Mesenchymal stem cell (in vitro differentiated cells and primary cell): ENCODE data around the gene MAP6D1.

Experiments used
- DNase-seq: peaks from one replicate; pipeline ENCODE4 v3.0.0-alpha.2; 2013
- H2AFZ ChIP-seq: one replicate; pipeline ENCODE4 v1.6.1; 2013; ENCODE audit warnings: low read depth, mild to moderate bottlenecking, control low read depth, inconsistent platforms, low read length, moderate library complexity
- H2AK5ac ChIP-seq: 2 replicates; pipeline ENCODE4 v1.6.1; 2013; ENCODE audit warnings: low read length, moderate library complexity, mild to moderate bottlenecking, inconsistent platforms; ENCODE audit not compliant: severe bottlenecking
- H2BK120ac ChIP-seq: one replicate; pipeline ENCODE4 v1.6.1; 2013; ENCODE audit warnings: low read depth, mild to moderate bottlenecking, inconsistent platforms, low read length, moderate library complexity
- H2BK12ac ChIP-seq, 2 experiments: one replicate each; pipeline ENCODE4 v1.6.1; 2013; ENCODE audit warnings: inconsistent platforms in 2 of 2, low read length in 2 of 2, mild to moderate bottlenecking in 2 of 2, moderate library complexity in 2 of 2, control low read depth in 1 of 2
- H2BK15ac ChIP-seq: one replicate; pipeline ENCODE4 v1.6.1; 2013; ENCODE audit warnings: mild to moderate bottlenecking, low read depth, inconsistent platforms; ENCODE audit not compliant: poor library complexity, severe bottlenecking
- H2BK5ac ChIP-seq: 2 replicates; pipeline ENCODE4 v1.6.1; 2013; ENCODE audit warnings: low read depth, mild to moderate bottlenecking, low read length, control low read depth, inconsistent platforms; ENCODE audit not compliant: poor library complexity, severe bottlenecking
- H3K14ac ChIP-seq, 2 experiments: one replicate each; pipeline ENCODE4 v1.6.1; 2013; ENCODE audit warnings: inconsistent platforms in 2 of 2, low read length in 2 of 2, control low read depth in 1 of 2, mild to moderate bottlenecking in 1 of 2, moderate library complexity in 1 of 2
- H3K18ac ChIP-seq, 2 experiments: one replicate each; pipeline ENCODE4 v1.6.1; 2013; ENCODE audit warnings: inconsistent platforms in 2 of 2, low read length in 2 of 2, control low read depth in 1 of 2, low read depth in 1 of 2, mild to moderate bottlenecking in 1 of 2
- H3K23ac ChIP-seq, 2 experiments: one replicate each; pipeline ENCODE4 v1.6.1; 2013; ENCODE audit warnings: inconsistent platforms in 2 of 2, low read length in 2 of 2, mild to moderate bottlenecking in 2 of 2, moderate library complexity in 2 of 2, control low read depth in 1 of 2
- H3K27ac ChIP-seq: 2 replicates; pipeline ENCODE4 v1.5.1; 2013; ENCODE audit warnings: mild to moderate bottlenecking, moderate library complexity, low read length, control low read depth, inconsistent platforms; ENCODE audit not compliant: poor library complexity, severe bottlenecking
- H3K27me3 ChIP-seq, 2 experiments: 2 replicates each; pipeline versions ENCODE4 v1.6.1 to v1.7.0; 2013; ENCODE audit warnings: low read length in 2 of 2, mild to moderate bottlenecking in 2 of 2, moderate library complexity in 2 of 2, control low read depth in 1 of 2, inconsistent platforms in 1 of 2; ENCODE audit not compliant: control insufficient read depth in 1 of 2, insufficient read depth in 1 of 2
- H3K36me3 ChIP-seq, 2 experiments: 2 replicates each; pipeline versions ENCODE4 v1.6.1 to v1.7.0; 2013; ENCODE audit warnings: low read length in 2 of 2, control low read depth in 1 of 2, inconsistent platforms in 1 of 2, low read depth in 1 of 2, mild to moderate bottlenecking in 1 of 2; ENCODE audit not compliant: insufficient read depth in 2 of 2, control insufficient read depth in 1 of 2
- H3K4ac ChIP-seq, 2 experiments: one replicate each; pipeline ENCODE4 v1.6.1; 2013; ENCODE audit warnings: inconsistent platforms in 2 of 2, low read length in 2 of 2, mild to moderate bottlenecking in 2 of 2, moderate library complexity in 2 of 2, control low read depth in 1 of 2, low read depth in 1 of 2
- H3K4me1 ChIP-seq: 2 replicates; pipeline ENCODE4 v1.6.1; 2013; ENCODE audit warnings: low read depth, low read length, control low read depth; ENCODE audit not compliant: control insufficient read depth, insufficient read depth
- H3K4me2 ChIP-seq: 2 replicates; pipeline ENCODE4 v1.6.1; 2013; ENCODE audit warnings: low read length, mild to moderate bottlenecking, inconsistent platforms; ENCODE audit not compliant: poor library complexity, severe bottlenecking
- H3K4me3 ChIP-seq, 2 experiments: 2 replicates each; pipeline versions ENCODE4 v1.5.1 to v1.7.0; 2013; ENCODE audit warnings: low read length in 2 of 2, mild to moderate bottlenecking in 2 of 2, control low read depth in 1 of 2, low read depth in 1 of 2; ENCODE audit not compliant: insufficient read depth in 1 of 2
- H3K79me1 ChIP-seq: replicated peaks from 2 replicates; pipeline ENCODE4 v1.6.1; 2013; ENCODE audit warnings: mild to moderate bottlenecking, control low read depth, low read length, inconsistent platforms; ENCODE audit not compliant: poor library complexity, severe bottlenecking
- H3K9ac ChIP-seq: 2 replicates; pipeline ENCODE4 v1.7.0; 2013; ENCODE audit warnings: mild to moderate bottlenecking, low read length, moderate library complexity
- H3K9me3 ChIP-seq: 2 replicates; pipeline ENCODE4 v1.7.0; 2013; ENCODE audit warnings: mild to moderate bottlenecking, low read length; ENCODE audit not compliant: control insufficient read depth
- H4K8ac ChIP-seq: one replicate; pipeline ENCODE4 v1.6.1; 2013; ENCODE audit warnings: inconsistent platforms, mild to moderate bottlenecking, low read length, moderate library complexity
- H4K91ac ChIP-seq: one replicate; pipeline ENCODE4 v1.6.1; 2013; ENCODE audit warnings: mild to moderate bottlenecking, low read length, inconsistent platforms
- whole genome bisulfite sequencing: methylation state at CpG from one replicate; pipeline ENCODE4 v1.1.7; 2013; ENCODE audit warnings: mixed read lengths; 5-methylcytosine and 5-hydroxymethylcytosine counted together

Gene MAP6D1

DNA sequence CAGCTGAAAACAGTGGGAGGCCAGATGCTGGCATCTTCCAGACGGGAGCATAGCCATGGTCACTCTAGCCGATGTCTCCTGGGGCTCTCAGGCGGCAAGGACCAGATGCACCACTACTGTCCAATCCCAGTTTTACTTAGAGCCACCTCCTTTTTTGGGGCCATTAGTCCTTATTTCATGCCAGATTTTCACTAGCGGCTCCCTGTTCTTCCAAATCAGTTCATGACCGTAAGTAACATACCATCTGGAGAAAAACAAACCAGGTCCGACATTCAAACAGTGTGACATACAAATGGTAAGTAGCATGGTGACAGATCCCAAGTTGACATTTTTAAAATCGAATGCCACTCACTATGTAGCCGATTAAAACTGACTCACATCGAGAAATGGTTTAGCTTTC is 4.1 kb upstream of the MAP6D1 start:
- Histone ChIP-seq H3K4ac (no peak overlapping the region), H3K36me3 (peaks cover 44 to 52% of the 10 kb centered on the region in 2 experiments), H4K91ac (no peak overlapping the region), H2BK5ac (no peak overlapping the region), H3K18ac (no peak overlapping the region), H2BK12ac (no peak overlapping the region), H3K9ac (no peak overlapping the region), H3K23ac (no peak overlapping the region), H2BK15ac (no peak overlapping the region), H3K79me1 (peaks cover 9% of the 10 kb centered on the region), H3K27me3 (no peaks in the 10 kb centered on the region), H2BK120ac (no peak overlapping the region), H3K4me2 (no peak overlapping the region), H4K8ac (no peak overlapping the region), H2AK5ac (no peak overlapping the region), H3K14ac (no peak overlapping the region), H3K4me3 (no peak overlapping the region), H2AFZ (no peak overlapping the region), H3K27ac (no peak overlapping the region), H3K9me3 (no peaks in the 10 kb centered on the region), H3K4me1 (peaks cover 10% of the 10 kb centered on the region)
- DNase-seq: no peak
- WGBS: 97% methylated on average over 6 of the region's 9 CpGs

DNA sequence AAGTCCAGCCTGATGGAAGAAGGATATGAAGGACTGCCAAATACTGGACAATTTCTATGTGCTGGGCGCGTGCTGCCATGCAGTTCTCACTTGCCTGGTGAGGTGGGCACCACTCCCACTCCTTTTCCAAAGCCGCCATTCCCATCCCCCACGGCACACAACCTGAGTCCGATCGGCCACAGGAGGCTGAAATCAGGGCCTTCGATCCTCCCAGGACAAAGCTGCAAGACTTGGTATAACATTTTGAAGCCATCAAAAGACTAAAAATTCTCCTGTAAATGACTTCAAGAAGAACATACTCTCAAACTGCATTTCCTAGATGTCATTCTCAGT is 3.1 kb upstream of the MAP6D1 start:
- Histone ChIP-seq H2BK12ac (no peak overlapping the region), H3K4me1 (peaks cover 11% of the 10 kb centered on the region), H2BK120ac (no peak overlapping the region), H3K4ac (no peak overlapping the region), H3K27me3 (no peaks in the 10 kb centered on the region), H3K9ac (no peak overlapping the region), H3K79me1 (peaks cover 9% of the 10 kb centered on the region), H3K14ac (no peak overlapping the region), H3K9me3 (no peaks in the 10 kb centered on the region), H3K18ac (no peak overlapping the region), H3K27ac (no peak overlapping the region), H3K23ac (no peak overlapping the region), H2AFZ (no peak overlapping the region), H3K4me3 (no peak overlapping the region), H3K4me2 (no peak overlapping the region), H3K36me3 (peaks cover 36 to 46% of the 10 kb centered on the region in 2 experiments), H4K8ac (no peak overlapping the region), H2AK5ac (no peak overlapping the region), H4K91ac (no peak overlapping the region), H2BK15ac (no peak overlapping the region), H2BK5ac (no peak overlapping the region)
- 97% methylated on average over 7 of the region's 7 CpGs for WGBS
- no peak for DNase-seq

DNA sequence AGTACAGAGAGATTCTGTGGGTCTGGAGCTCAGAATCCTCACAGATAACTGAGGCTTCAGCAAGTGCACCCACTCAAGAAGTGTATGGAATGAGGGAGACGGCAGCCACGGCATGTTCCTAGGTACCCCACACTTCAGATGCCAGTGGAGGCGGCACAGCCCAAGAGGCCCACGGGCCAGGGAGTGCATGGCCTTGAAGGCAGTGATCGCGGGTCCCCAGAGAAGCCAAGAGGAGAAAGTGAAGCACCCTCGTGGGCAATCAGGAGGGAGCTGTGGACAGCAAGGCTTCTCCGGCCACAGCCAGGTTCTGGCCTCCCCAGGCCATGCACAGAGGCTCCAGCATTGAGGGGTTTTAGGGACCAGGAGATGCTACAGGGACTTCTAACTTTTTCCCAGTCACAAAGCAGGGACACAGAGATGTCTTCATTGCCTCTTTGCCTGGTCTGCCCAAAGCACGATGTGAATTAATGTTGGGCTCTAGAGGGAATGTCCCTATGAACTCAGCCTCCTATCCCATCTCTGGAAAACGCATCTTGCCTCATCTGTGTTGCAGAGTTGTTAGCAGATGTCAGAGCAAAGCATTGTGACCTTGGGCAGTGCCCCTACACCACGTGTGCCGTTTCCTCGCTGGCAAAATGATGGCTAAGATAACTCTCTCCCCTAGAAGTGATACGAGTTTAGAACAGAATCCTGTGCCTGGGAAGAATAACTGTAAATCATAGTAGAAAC is 2.6 kb upstream of the MAP6D1 start:
- no peak for DNase-seq
- WGBS: 91% methylated on average over 14 of the region's 14 CpGs

DNA sequence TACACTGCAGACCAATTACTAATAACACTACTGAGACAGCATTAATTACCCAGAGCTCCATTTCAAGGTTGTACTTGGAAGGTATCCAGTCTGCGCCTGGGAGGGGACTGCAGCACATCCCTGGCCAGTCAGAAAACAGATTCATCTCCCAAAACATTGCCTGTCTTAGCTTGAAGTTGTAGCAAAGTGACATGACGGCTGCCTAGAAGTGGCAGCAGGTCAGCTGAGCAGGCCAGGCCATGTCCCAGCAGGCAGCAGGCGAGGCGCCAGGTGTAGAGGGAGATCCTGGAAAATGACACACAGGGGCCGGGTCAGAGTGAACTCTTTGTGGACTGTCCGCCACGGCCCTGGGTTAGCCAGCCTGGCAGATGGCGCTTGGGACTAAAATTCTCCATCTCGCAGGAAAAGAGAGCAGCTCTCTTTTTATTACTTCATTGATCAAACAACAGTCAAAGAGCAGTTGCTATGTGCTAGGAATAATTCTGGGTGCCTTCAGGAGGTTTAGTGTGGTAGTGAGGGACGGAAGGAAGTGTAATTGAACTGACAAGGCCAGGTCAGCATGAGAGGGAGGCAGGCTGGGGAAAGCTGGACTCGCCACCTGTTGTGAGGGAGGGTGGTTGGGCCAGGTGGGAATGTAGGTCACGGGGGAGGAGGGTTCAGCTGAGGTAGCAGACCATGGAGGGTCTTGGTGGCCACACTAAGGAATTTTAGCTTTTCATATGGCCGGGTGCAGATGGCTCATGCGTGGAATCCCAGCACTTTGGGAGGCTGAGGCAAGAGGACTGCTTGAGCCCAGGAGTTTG is 1.3 kb upstream of the MAP6D1 start:
- Histone ChIP-seq H2BK5ac (no peak overlapping the region), H3K27ac (no peak overlapping the region), H2AFZ (no peak overlapping the region), H3K9ac (no peak overlapping the region), H3K79me1 (peaks cover 7% of the 10 kb centered on the region), H3K4me1 (peaks cover 11% of the 10 kb centered on the region), H2AK5ac (no peak overlapping the region), H3K4me3 (no peak overlapping the region), H3K36me3 (peaks cover 25 to 30% of the 10 kb centered on the region in 2 experiments), H2BK15ac (no peak overlapping the region), H3K4ac (no peak overlapping the region), H3K18ac (no peak overlapping the region), H2BK120ac (no peak overlapping the region), H4K8ac (no peak overlapping the region), H3K9me3 (no peaks in the 10 kb centered on the region), H3K27me3 (no peaks in the 10 kb centered on the region), H4K91ac (no peak overlapping the region), H3K14ac (no peak overlapping the region), H3K23ac (no peak overlapping the region), H3K4me2 (no peak overlapping the region), H2BK12ac (no peak overlapping the region)
- WGBS: 95% methylated on average over 10 of the region's 14 CpGs
- DNase-seq: no peak

More for the DNA sequence above, 2.6 kb upstream of the MAP6D1 start:
- Histone ChIP-seq H3K27ac (no peak overlapping the region), H4K8ac (no peak overlapping the region), H3K4me2 (no peak overlapping the region), H2AFZ (no peak overlapping the region), H3K4me1 (peaks cover 11% of the 10 kb centered on the region), H3K4ac (no peak overlapping the region), H3K18ac (no peak overlapping the region), H2BK120ac (no peak overlapping the region), H3K23ac (no peak overlapping the region), H4K91ac (no peak overlapping the region), H2BK5ac (no peak overlapping the region), H3K27me3 (no peaks in the 10 kb centered on the region), H3K79me1 (peaks cover 5% of the 10 kb centered on the region), H2AK5ac (no peak overlapping the region), H2BK15ac (no peak overlapping the region), H2BK12ac (no peak overlapping the region), H3K14ac (no peak overlapping the region), H3K4me3 (no peak overlapping the region), H3K36me3 (peaks cover 31 to 40% of the 10 kb centered on the region in 2 experiments), H3K9me3 (no peaks in the 10 kb centered on the region), H3K9ac (no peak overlapping the region)
